IPS-NIHi11 (cell line): Measurements from ENCODE around the gene ITPKC.
A peak's percentile ranks its signal among the peaks of the same experiment; 100 is the strongest.

ENCODE experiments used
- DNase-seq: peaks from one replicate; pipeline ENCODE4 v3.0.0; 2012; ENCODE audit warnings: mixed read lengths, low spot score

The ITPKC gene

DNA sequence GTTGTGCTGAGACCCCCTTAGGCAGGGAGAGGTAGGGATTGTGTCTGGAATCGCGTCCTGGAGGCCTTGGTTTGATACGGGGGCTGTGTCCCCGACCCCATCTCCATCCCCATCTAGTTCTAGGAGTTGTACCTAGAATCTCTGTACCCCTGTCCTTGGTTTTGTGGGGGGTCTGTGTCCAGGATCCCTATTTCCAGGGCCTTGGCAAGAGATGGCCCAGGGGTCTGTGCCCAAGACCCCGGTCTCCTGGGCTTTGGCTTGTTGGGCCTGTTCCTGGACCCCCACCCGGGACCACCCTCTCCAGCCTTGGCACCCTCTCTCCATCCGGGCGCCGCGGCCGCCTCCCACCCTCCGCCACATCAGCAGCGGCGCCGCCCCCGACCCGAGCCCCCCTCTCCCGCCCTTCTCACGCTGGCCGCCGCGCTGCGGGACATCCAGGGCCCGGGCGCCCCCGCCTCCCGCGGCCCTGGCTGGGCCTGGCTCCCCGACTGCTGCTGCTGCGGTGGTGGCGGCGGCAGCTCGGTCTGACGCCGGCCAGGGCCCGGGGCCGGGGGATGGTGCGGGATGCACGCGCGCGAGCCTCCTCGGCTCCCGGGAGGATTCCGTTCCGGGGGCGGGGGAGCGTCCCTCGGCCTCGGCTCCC, 26.7 kb upstream of the ITPKC start, which contains the start of gene NUMBL:
NUMBL (minus strand) TSS at position 602 of the 643 bp plus-strand sequence; CDS start at position 434, 168 bp downstream.
- no peak for DNase-seq

DNA sequence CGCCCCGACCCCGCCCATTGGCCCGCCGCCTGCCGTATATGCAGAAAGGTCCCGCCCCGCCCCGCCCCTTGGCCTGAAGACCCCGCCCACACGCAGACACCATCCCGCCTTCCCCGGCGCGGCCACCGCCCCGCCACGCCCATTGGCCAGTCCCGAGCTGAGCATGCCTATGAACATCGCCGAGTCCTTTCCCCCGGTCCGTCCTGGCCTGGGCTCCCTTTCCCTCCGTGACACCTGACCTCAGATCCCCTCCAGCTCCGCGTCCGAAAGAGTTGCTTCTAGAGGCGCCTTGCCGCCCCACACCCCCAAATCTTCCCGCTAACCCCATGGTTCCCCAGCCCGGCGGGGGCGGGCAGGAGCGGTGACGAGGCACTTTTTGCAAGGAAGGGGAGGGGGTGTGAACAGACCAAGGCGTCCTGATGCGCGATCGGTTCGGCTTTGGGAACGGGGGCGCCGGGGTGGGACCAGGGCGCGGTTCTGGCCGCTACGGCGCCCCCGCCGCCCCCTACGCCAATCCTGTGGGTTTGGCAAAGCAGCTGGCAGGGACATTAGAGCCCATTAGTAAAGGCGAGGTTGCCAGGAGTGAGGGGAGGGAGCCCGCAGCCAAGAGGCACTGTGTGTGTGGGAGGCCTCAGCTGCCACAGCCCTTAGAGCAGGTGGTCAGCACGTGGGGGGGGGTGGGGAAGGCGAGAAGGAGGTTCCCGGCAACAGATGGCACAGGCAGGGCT, 26.1 kb upstream of the ITPKC start:
- DNase-seq, result peak; percentile 100

- DNase-seq, result peak; percentile 61
Measured at GRCh38 chr19:40691421-40692211, 25.3 kb upstream of the ITPKC start.

DNA sequence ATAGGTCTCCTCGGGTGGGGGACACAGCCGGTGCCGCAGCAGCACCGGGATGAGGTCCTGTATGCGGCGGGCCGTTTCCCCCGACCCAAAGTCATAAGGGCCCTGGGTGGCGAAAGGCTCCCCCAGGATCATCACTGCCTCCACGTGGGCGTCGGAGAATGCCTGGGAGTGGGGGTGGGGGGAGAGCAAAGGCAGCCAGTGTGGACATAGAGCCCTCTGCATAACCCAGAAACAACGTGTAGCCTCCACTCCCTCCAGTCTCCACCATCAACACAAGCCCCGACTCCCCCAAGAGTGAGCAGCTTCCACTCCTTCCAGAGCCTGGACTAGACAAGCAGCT, 24.7 kb upstream of the ITPKC start:
- no peak for DNase-seq

- DNase-seq, result no peak
Measured at GRCh38 chr19:40693150-40693788, 23.6 kb upstream of the ITPKC start.

- DNase-seq, result no peak
Measured at GRCh38 chr19:40693896-40694295, 23.0 kb upstream of the ITPKC start.

DNA sequence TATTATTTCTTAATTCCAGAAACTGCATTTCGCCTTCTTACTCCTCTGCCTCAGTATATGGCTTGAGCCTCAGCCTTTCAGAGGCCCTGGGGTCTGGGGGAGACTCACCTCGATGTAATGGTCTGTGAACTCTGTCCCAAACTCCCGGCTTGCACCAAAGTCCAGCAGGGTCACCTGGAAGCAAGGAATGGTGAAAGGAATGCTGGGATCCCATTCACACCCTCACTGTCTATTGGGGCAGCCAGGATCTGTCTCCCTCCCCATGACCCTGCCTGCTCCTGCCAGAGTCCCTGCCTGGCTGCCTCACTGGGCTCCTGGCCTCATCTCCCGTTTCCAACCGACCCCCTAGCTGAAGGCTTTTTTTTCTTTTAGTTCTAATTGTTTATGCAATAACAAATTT, 21.0 kb upstream of the ITPKC start:
- no peak for DNase-seq

GRCh38 chr19:40697007-40697406, 19.9 kb upstream of the ITPKC start:
- no peak for DNase-seq

GRCh38 chr19:40700083-40700482, 16.8 kb upstream of the ITPKC start:
- DNase-seq, result no peak

- no peak for DNase-seq
Measured at GRCh38 chr19:40701758-40702157, 15.2 kb upstream of the ITPKC start.

- peak; percentile 71 for DNase-seq
Measured at GRCh38 chr19:40702337-40703012, 14.4 kb upstream of the ITPKC start.

DNA sequence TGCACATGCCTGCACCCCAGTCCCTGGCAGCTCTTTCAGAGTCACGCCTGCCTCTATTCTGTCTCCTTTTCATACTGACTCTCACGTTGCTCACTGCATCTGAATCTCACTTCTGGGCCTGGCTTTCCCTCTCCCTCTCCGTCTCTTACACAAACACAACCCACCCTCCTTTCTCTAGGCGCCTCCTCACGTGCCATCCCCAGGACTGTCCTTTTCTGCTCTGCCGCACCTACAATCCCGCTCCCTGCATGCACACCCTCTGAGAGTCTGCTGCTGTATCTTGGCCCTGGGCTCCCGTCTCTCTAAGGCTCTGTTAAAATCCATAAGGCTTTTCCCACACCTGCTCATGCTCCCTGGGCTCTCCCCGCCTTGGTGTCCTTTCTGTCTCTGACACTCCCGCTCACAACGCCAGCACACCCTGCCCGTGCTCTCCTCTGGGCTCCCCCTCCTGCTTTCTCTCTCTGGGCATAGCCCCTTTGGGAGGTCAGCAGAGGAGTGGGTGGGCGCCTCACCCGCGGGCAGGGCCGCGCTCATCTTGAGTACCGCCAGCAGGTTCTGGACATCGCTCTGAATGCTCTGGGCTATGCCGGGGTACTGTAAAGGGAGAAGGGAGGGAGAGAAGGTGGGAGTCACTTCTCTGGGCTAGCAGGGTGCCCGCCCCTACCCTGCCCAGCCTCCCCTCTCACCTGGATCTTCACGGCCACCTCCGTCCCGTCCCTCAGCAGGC, 13.7 kb upstream of the ITPKC start:
- DNase-seq, result no peak

GRCh38 chr19:40704491-40705361, 12.2 kb upstream of the ITPKC start:
- DNase-seq, result no peak

DNA sequence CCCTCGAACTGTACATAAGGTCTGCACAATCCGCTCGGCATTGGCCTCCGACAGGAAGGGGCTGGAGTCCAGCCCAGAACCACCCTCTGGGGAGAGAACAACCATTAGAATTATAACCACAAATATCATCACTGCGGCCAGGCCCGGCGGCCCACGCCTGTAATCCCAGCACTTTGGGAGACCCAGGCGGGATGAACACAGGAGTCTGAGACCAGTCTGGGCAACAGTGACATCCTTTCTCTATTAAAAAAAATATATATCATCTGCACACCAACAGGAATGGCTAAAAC, 11.6 kb upstream of the ITPKC start:
- DNase-seq, result no peak

DNA sequence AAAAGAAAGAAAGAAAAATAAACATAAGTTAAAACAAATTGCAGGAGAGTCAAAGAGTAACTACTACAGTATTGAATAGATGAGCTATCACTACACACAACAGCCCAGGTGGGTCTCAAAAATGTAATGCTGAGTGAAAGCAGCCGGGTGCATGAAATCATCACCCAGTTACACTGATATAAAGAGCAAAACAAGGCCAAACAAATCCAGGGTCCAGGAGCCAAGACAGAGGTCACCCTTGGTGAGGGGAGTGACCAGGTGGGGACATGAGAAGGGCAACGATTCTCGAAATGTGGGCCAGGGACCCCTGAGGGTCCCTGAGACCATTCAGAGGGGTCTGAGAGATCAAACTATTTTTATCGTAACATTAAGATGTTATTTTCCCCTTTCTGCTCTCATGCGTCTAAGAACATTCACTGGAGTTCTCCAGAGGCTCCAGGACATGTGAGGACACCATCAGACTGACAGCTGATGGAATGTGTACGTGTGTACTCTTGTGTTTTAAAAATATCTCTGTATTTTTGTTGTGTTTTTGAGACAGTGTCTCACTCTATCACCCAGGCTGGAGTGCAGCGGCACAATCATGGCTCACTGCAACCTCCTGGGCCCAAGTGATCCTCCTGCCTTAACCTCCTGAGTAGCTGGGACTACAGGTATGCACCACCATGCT, 10.8 kb upstream of the ITPKC start:
- no peak for DNase-seq

DNA sequence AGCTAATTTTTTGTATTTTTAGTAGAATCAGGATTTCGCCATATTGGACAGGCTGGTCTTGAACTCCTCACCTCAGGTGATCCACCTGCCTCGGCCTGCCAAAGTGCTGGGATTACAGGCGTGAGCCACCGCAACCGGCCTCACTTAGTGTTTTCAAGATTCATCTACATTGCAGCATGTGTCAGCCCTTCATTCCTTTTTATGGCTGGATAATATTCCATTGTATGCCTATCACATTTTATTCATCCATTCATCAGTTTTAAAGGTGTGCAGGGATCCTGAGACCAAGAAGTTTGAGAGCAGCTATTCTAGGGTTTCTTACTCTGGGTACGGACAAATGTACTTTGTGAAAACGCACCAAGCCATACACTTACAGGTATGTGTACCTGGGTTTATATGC, 9.3 kb upstream of the ITPKC start:
- DNase-seq, result no peak

GRCh38 chr19:40709817-40710216, 7.1 kb upstream of the ITPKC start:
- no peak for DNase-seq

DNA sequence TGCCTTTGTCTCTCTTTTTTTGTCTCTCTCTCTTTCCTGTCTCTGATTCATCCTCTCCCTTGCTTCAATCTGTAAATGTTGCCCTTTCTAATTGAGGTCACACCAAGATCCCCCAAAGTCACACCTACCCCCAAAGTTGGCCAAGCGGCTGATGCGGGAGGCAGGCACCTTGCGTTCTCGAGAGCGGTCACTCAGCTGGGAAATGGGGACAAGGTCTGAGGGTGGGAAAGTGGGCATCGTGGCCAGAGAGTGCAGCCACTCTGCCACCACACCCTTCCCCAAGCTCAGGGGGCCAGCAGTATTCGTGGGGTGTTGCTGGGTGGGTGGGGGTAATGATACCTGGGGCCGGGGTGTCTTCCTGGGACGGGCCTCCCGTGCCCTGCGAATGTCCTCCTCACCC, 3.0 kb upstream of the ITPKC start:
- no peak for DNase-seq

GRCh38 chr19:40714441-40715299, 2.2 kb upstream of the ITPKC start:
- DNase-seq, result peak; percentile 91
